H1 (cell line): ENCODE data around the gene CRCP. TPM values are rescaled to one million over a fixed set of nuclear protein-coding genes. Genes with fewer than 3 reads are reported as not detected.

Experiments used
- CHD7 ChIP-seq: fragments of 300-600 bp; sonication (generic); IDR thresholded peaks from 2 replicates; pipeline ENCODE4 v1.7.1; 2012; ENCODE audit warnings: low read length, moderate library complexity, mild to moderate bottlenecking, inconsistent platforms; ENCODE audit not compliant: insufficient replicate concordance
- polyA plus RNA-seq, 7 experiments: library from polyadenylated mRNA; depleted of rRNA in 3 of 7; stranded (reverse) in 5 of 7; unstranded in 2 of 7; fragments of >200 nt in 5 of 7; fragments of 200-250 nt in 2 of 7; gene quantifications; 1 replicate in 5 of 7; 2 replicates in 1 of 7; 4 replicates in 1 of 7; pipeline versions ENCODE4 v1.2.1 to v1.2.3, GENCODE V29; 2011 to 2013; ENCODE audit warnings: missing spikeins in 2 of 7, mixed read lengths in 2 of 7
- total RNA-seq: library from RNA; stranded (reverse); fragmentation: NEBNext Ultra II Directional; extraction: Animal tissue kit (Norgen Biotek cat#: 25700); gene quantifications from 2 replicates; pipeline ENCODE4 v1.2.1, GENCODE V29; 2021

CRCP gene
- total and polyA plus RNA-seq, 2 of the 8 experiments (the other 6 are each of a cell fraction or from before 2014, with no cell fraction given), result 15.0 to 29.3 TPM

- no peak for TF ChIP-seq CHD7
Measured at GRCh38 chr7:66185680-66186187, 71.1 kb downstream of the CRCP start (continued).
